OCI-LY3 (cell line): ENCODE data around the gene PDZD7.

Experiments used
- H2AFZ ChIP-seq: fragments of 200-600, 300-600 bp; shearing (Covaris generic); 2 replicates; pipeline ENCODE4 v1.6.0; 2014; ENCODE audit warnings: antibody characterized with exemption, low read depth, low read length
- H3K27ac ChIP-seq: fragments of 200-600, 300-600 bp; sonication (generic); 2 replicates; pipeline ENCODE4 v1.5.1; 2014; ENCODE audit warnings: mild to moderate bottlenecking, low read length, moderate library complexity, mixed read lengths
- H3K27me3 ChIP-seq: fragments of 200-600, 300-600 bp; sonication (generic); 2 replicates; pipeline ENCODE4 v1.6.1; 2014; ENCODE audit warnings: low read depth, low read length, mixed read lengths
- H3K36me3 ChIP-seq: fragments of 200-600, 300-600 bp; sonication (generic); replicated peaks from 2 replicates; pipeline ENCODE3; 2014; ENCODE audit warnings: low read depth, low read length, mixed read lengths
- H3K4me1 ChIP-seq: fragments of 300-600, 200-600 bp; sonication (generic); 2 replicates; pipeline ENCODE4 v1.6.1; 2014; ENCODE audit warnings: low read length, mixed read lengths
- H3K4me2 ChIP-seq: fragments of 200-600, 300-600 bp; sonication (generic); 2 replicates; pipeline ENCODE4 v1.6.1; 2014; ENCODE audit warnings: low read length, mixed read lengths
- H3K4me3 ChIP-seq: fragments of 300-600, 200-600 bp; sonication (generic); 2 replicates; pipeline ENCODE4 v1.5.1; 2014; ENCODE audit warnings: antibody characterized with exemption, mild to moderate bottlenecking, low read length, moderate library complexity
- H3K79me2 ChIP-seq: fragments of 300-600, 200-600 bp; shearing (Covaris generic); 2 replicates; pipeline ENCODE4 v1.6.1; 2014; ENCODE audit warnings: mild to moderate bottlenecking, low read length, mixed read lengths
- H3K9ac ChIP-seq: fragments of 300-600, 200-600 bp; shearing (Covaris generic); 2 replicates; pipeline ENCODE4 v1.6.0; 2014; ENCODE audit warnings: mild to moderate bottlenecking, low read length, moderate library complexity
- H3K9me3 ChIP-seq: fragments of 200-600, 300-600 bp; shearing (Covaris generic); 2 replicates; pipeline ENCODE4 v1.6.1; 2014; ENCODE audit warnings: low read length, mixed read lengths; ENCODE audit not compliant: insufficient read depth
- H4K20me1 ChIP-seq: fragments of 200-600, 300-600 bp; sonication (generic); 2 replicates; pipeline ENCODE4 v1.6.1; 2016; ENCODE audit warnings: low read length, mixed read lengths; ENCODE audit not compliant: insufficient read depth
- EZH2phosphoT487 ChIP-seq: fragments of 200-600 bp; shearing (Covaris generic); IDR thresholded peaks from 2 replicates; pipeline ENCODE4 v1.6.1; 2018; ENCODE audit warnings: antibody characterized with exemption, mixed run types, low read depth
- TF ChIP-seq, protein P1 (sequence below): fragments of 200-600, 300-600 bp; sonication (generic); IDR thresholded peaks from 2 replicates; pipeline ENCODE4 v1.5.1; 2014; ENCODE audit warnings: antibody characterized with exemption, low read length, low read depth

Gene PDZD7

DNA sequence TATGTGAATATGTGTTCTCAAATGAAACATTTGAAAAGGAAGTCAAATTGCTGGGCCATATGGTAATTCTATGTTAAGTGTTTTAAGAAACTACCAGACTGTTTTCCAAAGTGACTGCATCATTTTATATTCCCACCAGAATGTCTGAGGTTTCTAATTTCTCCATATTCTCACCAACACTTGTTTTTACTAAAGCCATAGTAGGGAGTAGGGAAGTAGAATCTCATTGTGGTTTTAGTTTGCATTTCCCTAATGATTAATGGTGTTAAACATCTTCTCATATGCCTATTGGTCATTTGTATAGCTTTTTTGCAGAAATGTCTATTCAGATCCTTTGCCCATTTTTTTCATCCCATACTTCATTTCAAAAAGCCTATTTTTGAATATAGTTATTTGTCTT is 70.7 kb downstream of the PDZD7 start:
- H4K20me1 ChIP-seq, result no peaks in the 10 kb centered on the region
- no peaks in the 10 kb centered on the region for H3K9me3 ChIP-seq
- peaks cover 5% of the 10 kb centered on the region; the same call in 1 of the 2 replicates for H3K4me1 ChIP-seq
- no peak overlapping the region for H2AFZ ChIP-seq
- H3K27ac ChIP-seq, result no peak overlapping the region
- no peak for TF ChIP-seq EZH2phosphoT487
- TF ChIP-seq, protein P1, sequence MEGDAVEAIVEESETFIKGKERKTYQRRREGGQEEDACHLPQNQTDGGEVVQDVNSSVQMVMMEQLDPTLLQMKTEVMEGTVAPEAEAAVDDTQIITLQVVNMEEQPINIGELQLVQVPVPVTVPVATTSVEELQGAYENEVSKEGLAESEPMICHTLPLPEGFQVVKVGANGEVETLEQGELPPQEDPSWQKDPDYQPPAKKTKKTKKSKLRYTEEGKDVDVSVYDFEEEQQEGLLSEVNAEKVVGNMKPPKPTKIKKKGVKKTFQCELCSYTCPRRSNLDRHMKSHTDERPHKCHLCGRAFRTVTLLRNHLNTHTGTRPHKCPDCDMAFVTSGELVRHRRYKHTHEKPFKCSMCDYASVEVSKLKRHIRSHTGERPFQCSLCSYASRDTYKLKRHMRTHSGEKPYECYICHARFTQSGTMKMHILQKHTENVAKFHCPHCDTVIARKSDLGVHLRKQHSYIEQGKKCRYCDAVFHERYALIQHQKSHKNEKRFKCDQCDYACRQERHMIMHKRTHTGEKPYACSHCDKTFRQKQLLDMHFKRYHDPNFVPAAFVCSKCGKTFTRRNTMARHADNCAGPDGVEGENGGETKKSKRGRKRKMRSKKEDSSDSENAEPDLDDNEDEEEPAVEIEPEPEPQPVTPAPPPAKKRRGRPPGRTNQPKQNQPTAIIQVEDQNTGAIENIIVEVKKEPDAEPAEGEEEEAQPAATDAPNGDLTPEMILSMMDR, result no peak
- H3K27me3 ChIP-seq, result no peaks in the 10 kb centered on the region
- no peak overlapping the region for H3K4me2 ChIP-seq
- H3K9ac ChIP-seq, result no peak overlapping the region
- H3K79me2 ChIP-seq, result no peaks in the 10 kb centered on the region
- H3K36me3 ChIP-seq, result peaks cover 8% of the 10 kb centered on the region
- H3K4me3 ChIP-seq, result no peak overlapping the region
